Endothelial cell of umbilical vein (primary cell): ENCODE results near the gene LHPP. TPM values are rescaled to one million over a fixed set of nuclear protein-coding genes. Genes with fewer than 3 reads are reported as not detected.

Experiments
- BruUV-seq: library from RNA; stranded (reverse); fragments of 400-500 nt; replicated peaks from 2 replicates; lab custom pipeline; 2021; lab: Mats Ljungman, UMichigan
- CTCF ChIA-PET: fragments of 300-600, 350-600 bp; sonication (Branson Sonifier 250); formaldehyde crosslinking; loops from one replicate; lab custom pipeline; 2021; ENCODE audit warnings: antibody characterized with exemption, inconsistent platforms; lab: Charles Lee
- POLR2A ChIA-PET: fragments of 300-600, 350-600 bp; sonication (Branson Sonifier 250); formaldehyde crosslinking; loops from one replicate; lab custom pipeline; 2021; ENCODE audit warnings: antibody characterized with exemption, inconsistent platforms; lab: Charles Lee
- DNase-seq: peaks from one replicate; pipeline ENCODE4 v3.0.0-alpha.2; 2011; ENCODE audit warnings: low read depth, low spot score
- FAIRE-seq: peaks from 2 replicates; lab custom pipeline; 2011; peaks lifted over from hg19 to GRCh38; lab: Jason Lieb, UNC
- H2AFZ ChIP-seq: 2 replicates; pipeline ENCODE4 v1.6.0; 2012; ENCODE audit warnings: low read depth, low read length, control low read depth, inconsistent platforms
- H3K27ac ChIP-seq: 2 replicates; pipeline ENCODE4 v1.5.1; 2011; ENCODE audit warnings: low read depth, mild to moderate bottlenecking, control low read depth, low read length, moderate library complexity; ENCODE audit not compliant: insufficient read depth
- H3K27me3 ChIP-seq, 2 experiments: 2 replicates each; pipeline versions ENCODE4 v1.6.0 to v1.6.1; 2011; ENCODE audit warnings: low read length in 2 of 2, mixed read lengths in 1 of 2; ENCODE audit not compliant: control insufficient read depth in 2 of 2, insufficient read depth in 2 of 2
- H3K36me3 ChIP-seq, 2 experiments: 2 replicates in 1 of 2; 3 replicates in 1 of 2; pipeline ENCODE4 v1.5.1; 2011; ENCODE audit warnings: low read length in 2 of 2, mild to moderate bottlenecking in 1 of 2, moderate library complexity in 1 of 2; ENCODE audit not compliant: control insufficient read depth in 2 of 2, insufficient read depth in 2 of 2; ENCODE audit errors: extremely low read depth in 1 of 2
- H3K4me1 ChIP-seq: 3 replicates; pipeline ENCODE4 v1.5.1; 2011; ENCODE audit warnings: mild to moderate bottlenecking, low read length; ENCODE audit not compliant: control insufficient read depth, insufficient read depth; ENCODE audit errors: extremely low read depth
- H3K4me2 ChIP-seq: 2 replicates; pipeline ENCODE4 v1.6.1; 2011; ENCODE audit warnings: low read length, control low read depth, mixed read lengths; ENCODE audit not compliant: insufficient read depth
- H3K4me3 ChIP-seq, 3 experiments: fragments of 200-600 bp in 1 of 3; sonication (generic), shearing (Covaris generic) in 1 of 3; replicated peaks in 1 of 3; 2 replicates each; pipeline ENCODE4 v1.5.1; 2011 to 2016; ENCODE audit warnings: control low read depth in 3 of 3, low read length in 3 of 3, mild to moderate bottlenecking in 2 of 3, inconsistent platforms in 1 of 3, low read depth in 1 of 3, moderate library complexity in 1 of 3; ENCODE audit not compliant: insufficient read depth in 1 of 3
- H3K79me2 ChIP-seq: 2 replicates; pipeline ENCODE4 v1.6.0; 2012; ENCODE audit warnings: low read length, inconsistent platforms; ENCODE audit not compliant: control insufficient read depth, insufficient read depth
- H3K9ac ChIP-seq: replicated peaks from 2 replicates; pipeline ENCODE3; 2011; ENCODE audit warnings: low read length, control low read depth; ENCODE audit not compliant: insufficient read depth; ENCODE audit errors: extremely low read depth
- H3K9me1 ChIP-seq: replicated peaks from 3 replicates; pipeline ENCODE4 v1.6.0; 2011; ENCODE audit warnings: mild to moderate bottlenecking, low read length; ENCODE audit not compliant: control insufficient read depth, insufficient read depth; ENCODE audit errors: extremely low read depth
- H3K9me3 ChIP-seq: replicated peaks from 2 replicates; pipeline ENCODE4 v1.5.1; 2012; ENCODE audit warnings: low read length, inconsistent platforms; ENCODE audit not compliant: control insufficient read depth, insufficient read depth
- H4K20me1 ChIP-seq: replicated peaks from 2 replicates; pipeline ENCODE3; 2011; ENCODE audit warnings: mild to moderate bottlenecking, low read length; ENCODE audit not compliant: control insufficient read depth, insufficient read depth; ENCODE audit errors: extremely low read depth
- FOS ChIP-seq: IDR thresholded peaks from 2 replicates; pipeline ENCODE4 v1.6.1; 2011; ENCODE audit warnings: mild to moderate bottlenecking, low read length, moderate library complexity, borderline replicate concordance; ENCODE audit not compliant: insufficient read depth
- GATA2 ChIP-seq: IDR thresholded peaks from 2 replicates; pipeline ENCODE4 v1.7.0; 2011; ENCODE audit warnings: low read depth, mild to moderate bottlenecking, moderate library complexity, mixed read lengths, low read length; ENCODE audit not compliant: insufficient read length, insufficient read depth
- JUN ChIP-seq: IDR thresholded peaks from 2 replicates; pipeline ENCODE4 v1.6.1; 2011; ENCODE audit warnings: borderline replicate concordance, low read depth; ENCODE audit not compliant: insufficient read length, insufficient read depth
- MYC ChIP-seq: IDR thresholded peaks from one replicate; pipeline ENCODE4 v1.6.1; 2011; ENCODE audit warnings: mild to moderate bottlenecking, low read depth, low read length
- POLR2AphosphoS5 ChIP-seq: IDR thresholded peaks from 2 replicates; pipeline ENCODE4 v1.6.1; 2012; ENCODE audit warnings: low read depth, mild to moderate bottlenecking, control low read depth, low read length, moderate library complexity; ENCODE audit not compliant: insufficient read depth
- dilution Hi-C: fragments of 300-500 bp; cut with MboI; formaldehyde crosslinking; loops from one replicate; pipeline ENCODE4 v1.15.0; 2019; ENCODE audit warnings: low sequenced_read_pairs; ENCODE audit not compliant: extremely low pct_ligation_motif_present
- intact Hi-C: fragments of 100-400 bp; cut with micrococcal nuclease; formaldehyde crosslinking; loops from one replicate; pipeline ENCODE4 v1.10.0; 2022
- polyA plus RNA-seq, 4 experiments: library from polyadenylated mRNA; depleted of rRNA in 3 of 4; stranded (reverse) in 3 of 4; unstranded in 1 of 4; fragments of >200 nt; gene quantifications; 2 replicates each; pipeline versions ENCODE4 v1.2.1 to v1.2.3, GENCODE V29; 2011 to 2012; ENCODE audit warnings: missing spikeins in 1 of 4
- total RNA-seq: library from RNA; stranded (reverse); gene quantifications from 2 replicates; pipeline ENCODE4 v1.2.3, GENCODE V29; 2021
- TF ChIP-seq, protein P1 (sequence below), 2 donors: IDR thresholded peaks; 1 replicate in 1 of 2; 2 replicates in 1 of 2; pipeline ENCODE4 v1.5.1; 2011; ENCODE audit warnings: low read length in 2 of 2, mild to moderate bottlenecking in 2 of 2, moderate library complexity in 2 of 2, control low read depth in 1 of 2, inconsistent platforms in 1 of 2, low read depth in 1 of 2; ENCODE audit not compliant: insufficient read depth in 1 of 2; ENCODE audit errors: extremely low read depth in 1 of 2

LHPP gene
- total and polyA plus RNA-seq, 2 donors (not counting 3 experiments of a cell fraction or from before 2014, with no cell fraction given) = 5.8 to 11.2 TPM

DNA sequence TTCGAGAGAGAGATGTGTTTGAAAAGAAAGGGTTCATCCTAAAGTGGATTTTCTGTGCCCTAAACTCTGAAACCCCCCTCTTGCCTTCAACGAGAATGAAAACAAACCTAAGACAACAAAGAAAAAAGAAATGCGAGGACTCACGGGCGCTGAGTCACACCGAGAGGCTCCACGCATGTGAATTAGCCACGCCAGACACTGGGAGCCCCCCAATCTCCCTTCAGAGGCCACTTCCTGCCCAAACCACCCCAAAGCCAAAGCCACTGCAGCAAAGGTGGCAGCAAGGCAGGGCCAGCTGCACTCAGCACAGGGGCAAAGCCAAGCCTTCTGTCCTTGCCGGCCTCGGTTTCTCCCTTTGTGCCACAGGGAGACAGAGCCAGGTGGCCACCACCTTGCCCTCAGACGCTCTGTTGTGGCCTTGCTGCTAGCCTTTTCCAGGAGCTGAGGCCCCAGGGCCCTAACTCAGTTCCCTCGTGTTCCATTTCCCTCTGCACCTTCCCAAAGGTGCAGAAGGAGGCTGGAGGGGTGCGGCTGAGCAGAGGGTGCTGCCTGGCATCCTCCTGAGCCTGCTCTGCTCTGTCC is 189.3 kb downstream of the LHPP start:
- peaks cover 4% of the 10 kb centered on the region for H3K79me2 ChIP-seq
- H2AFZ ChIP-seq = no peak overlapping the region
- peaks cover 33% of the 10 kb centered on the region for H3K4me1 ChIP-seq
- intact Hi-C loops (no loop called here), dilution Hi-C loops (no loop called here)
- H4K20me1 ChIP-seq = no peaks in the 10 kb centered on the region
- H3K36me3 ChIP-seq = no peaks in the 10 kb centered on the region
- no peak for FAIRE-seq
- H3K4me3 ChIP-seq = no peak overlapping the region
- H3K27ac ChIP-seq = no peak overlapping the region
- no peaks in the 10 kb centered on the region for H3K9me3 ChIP-seq
- DNase-seq = no peak
- no peak overlapping the region for H3K9ac ChIP-seq
- no peak overlapping the region for H3K4me2 ChIP-seq
- CTCF ChIA-PET = interaction anchor here (1.5 kb wide), 1 partner anchor 90 kb away, joined by 5 read pairs; no protein-coding TSS in a partner anchor
- H3K9me1 ChIP-seq = no peaks in the 10 kb centered on the region
- no peaks in the 10 kb centered on the region for H3K27me3 ChIP-seq
- POLR2A ChIA-PET = no interaction called here
- no peak for TF ChIP-seq MYC
- TF ChIP-seq GATA2 = no peak
- no peak for TF ChIP-seq POLR2AphosphoS5
- TF ChIP-seq JUN = no peak
- BruUV-seq = no TSS peak

- no peak overlapping the region for H3K4me2 ChIP-seq
- no peaks in the 10 kb centered on the region for H3K27me3 ChIP-seq
- DNase-seq (no peak), FAIRE-seq (no peak)
- H3K4me1 ChIP-seq = peaks cover 28% of the 10 kb centered on the region
- H3K79me2 ChIP-seq = peaks cover 4% of the 10 kb centered on the region
- no peaks in the 10 kb centered on the region for H4K20me1 ChIP-seq
- TF ChIP-seq FOS = no peak
- TF ChIP-seq, protein P1, sequence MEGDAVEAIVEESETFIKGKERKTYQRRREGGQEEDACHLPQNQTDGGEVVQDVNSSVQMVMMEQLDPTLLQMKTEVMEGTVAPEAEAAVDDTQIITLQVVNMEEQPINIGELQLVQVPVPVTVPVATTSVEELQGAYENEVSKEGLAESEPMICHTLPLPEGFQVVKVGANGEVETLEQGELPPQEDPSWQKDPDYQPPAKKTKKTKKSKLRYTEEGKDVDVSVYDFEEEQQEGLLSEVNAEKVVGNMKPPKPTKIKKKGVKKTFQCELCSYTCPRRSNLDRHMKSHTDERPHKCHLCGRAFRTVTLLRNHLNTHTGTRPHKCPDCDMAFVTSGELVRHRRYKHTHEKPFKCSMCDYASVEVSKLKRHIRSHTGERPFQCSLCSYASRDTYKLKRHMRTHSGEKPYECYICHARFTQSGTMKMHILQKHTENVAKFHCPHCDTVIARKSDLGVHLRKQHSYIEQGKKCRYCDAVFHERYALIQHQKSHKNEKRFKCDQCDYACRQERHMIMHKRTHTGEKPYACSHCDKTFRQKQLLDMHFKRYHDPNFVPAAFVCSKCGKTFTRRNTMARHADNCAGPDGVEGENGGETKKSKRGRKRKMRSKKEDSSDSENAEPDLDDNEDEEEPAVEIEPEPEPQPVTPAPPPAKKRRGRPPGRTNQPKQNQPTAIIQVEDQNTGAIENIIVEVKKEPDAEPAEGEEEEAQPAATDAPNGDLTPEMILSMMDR (IDR thresholded peaks at IDR 0.05; ENCODE audit: extremely low read depth in 1 of 2, insufficient read depth in 1 of 2, low read depth in 1 of 2, low read length in 2 of 2) = no peak
- no peak for TF ChIP-seq POLR2AphosphoS5
- TF ChIP-seq JUN = no peak
- no peak for TF ChIP-seq GATA2
- intact Hi-C loops = no loop called here
- no peaks in the 10 kb centered on the region for H3K9me3 ChIP-seq
- no peak overlapping the region for H2AFZ ChIP-seq
- H3K27ac ChIP-seq = no peak overlapping the region
- ChIA-PET CTCF (interaction anchor here (1.5 kb wide), 1 partner anchor 90 kb away, joined by 5 read pairs; no protein-coding TSS in a partner anchor), POLR2A (no interaction called here)
- dilution Hi-C loops = no loop called here
- H3K36me3 ChIP-seq = no peaks in the 10 kb centered on the region
- BruUV-seq = no TSS peak
- no peaks in the 10 kb centered on the region for H3K9me1 ChIP-seq
- H3K9ac ChIP-seq = no peak overlapping the region
- H3K4me3 ChIP-seq = no peak overlapping the region
Observed at GRCh38 chr10:124651402-124651891, 189.8 kb downstream of the LHPP start.
